Measurements from ENCODE around the gene PPP2R5C.
"Not testable (repeated sequence)": the region's sequence is repeated elsewhere in the genome, so short reads cannot be mapped to it uniquely, and the experiment has no call there.

Gene PPP2R5C

DNA sequence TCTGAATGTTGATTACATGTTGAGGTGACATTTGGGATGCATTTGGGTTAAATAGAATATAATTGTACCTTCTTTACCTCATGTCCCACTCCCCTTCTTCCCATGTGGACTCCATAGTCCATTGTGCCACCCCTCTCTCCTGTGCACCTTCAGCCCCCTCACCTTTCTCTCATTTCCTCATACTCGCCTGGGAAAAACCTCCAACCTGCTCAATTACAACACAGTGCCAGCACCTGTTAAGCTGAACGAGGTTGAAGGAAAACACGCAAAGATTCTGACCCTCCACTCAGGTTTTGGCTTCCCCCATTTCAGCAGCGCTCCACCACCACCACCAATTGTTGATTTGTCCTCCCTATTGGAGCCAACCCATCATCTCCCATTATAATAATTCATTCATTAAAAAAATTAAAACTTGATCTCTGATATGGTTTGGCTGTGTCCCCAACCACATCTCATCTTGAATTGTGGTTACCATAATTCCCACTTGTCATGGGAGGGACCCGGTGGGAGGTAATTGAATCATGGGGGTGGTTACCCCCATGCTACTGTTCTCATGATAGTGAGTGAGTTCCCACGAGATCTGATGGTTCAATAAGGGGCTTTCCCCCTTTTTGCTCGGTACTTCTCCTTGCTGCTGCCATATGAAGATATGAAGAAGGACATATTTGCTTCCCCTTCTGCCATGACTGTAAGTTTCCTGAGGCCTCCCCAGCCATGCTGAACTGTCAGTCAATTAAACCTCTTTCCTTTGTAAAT lies 33.7 kb upstream of the PPP2R5C start:
- DNase-seq (ENCODE audit: low spot score) = no peak

DNA sequence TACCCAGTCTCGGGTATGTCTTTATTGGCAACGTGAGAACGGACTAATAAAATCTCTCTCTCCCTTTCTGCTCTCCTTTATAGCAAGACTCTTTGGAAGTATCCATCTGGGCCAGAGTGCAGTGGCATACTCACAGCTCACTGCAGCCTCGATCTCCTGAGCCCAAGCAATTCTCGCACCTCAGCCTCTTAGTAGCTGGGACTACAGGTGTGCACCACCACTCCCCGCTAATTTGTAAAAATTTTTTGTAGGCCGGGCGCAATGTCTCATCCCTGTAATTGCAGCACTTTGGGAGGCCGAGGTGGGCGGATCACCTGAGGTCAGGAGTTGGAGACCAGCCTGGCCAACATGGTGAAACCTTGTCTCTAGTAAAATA lies 33.2 kb upstream of the PPP2R5C start:
- no peak for DNase-seq (ENCODE audit: low spot score)

DNA sequence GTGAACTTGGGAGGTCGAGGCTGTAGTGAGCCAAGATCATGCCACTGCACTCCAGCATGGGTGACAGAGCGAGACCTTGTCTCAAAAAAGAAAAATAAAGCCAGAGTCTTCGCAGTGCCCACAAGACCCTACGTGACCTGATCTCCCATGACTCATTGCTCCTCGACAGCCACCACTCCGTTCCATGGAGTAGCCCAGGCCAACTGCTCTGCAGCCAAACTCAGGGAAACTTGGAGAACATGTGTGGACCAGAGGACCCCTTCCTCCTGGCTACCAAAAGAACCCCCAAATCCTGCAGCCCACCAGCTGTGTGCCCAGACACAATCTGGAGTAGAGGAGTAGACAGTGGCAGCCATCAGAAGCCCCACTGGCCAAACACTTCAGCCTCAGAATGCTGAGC lies 32.1 kb upstream of the PPP2R5C start:
- DNase-seq (ENCODE audit: low spot score) = no peak

DNA sequence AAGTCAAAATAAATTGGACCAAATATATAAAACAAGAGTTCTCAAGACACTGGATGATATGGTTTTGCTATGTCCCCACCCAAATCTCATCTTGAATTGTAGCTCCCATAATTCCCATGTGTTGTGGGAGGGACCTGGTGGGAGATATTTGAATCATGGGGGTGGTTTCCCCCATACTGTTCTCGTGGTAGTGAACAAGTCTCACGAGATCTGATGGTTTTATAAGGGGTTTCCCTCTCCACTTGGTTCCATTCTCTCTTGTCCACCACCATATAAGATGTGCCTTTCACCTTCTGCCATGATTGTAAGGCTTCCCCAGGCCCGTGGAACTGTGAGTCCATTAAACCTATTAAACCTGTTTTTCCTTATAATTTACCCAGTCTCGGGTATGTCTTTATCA lies 31.4 kb upstream of the PPP2R5C start:
- DNase-seq (ENCODE audit: low spot score) = not testable (repeated sequence)

DNA sequence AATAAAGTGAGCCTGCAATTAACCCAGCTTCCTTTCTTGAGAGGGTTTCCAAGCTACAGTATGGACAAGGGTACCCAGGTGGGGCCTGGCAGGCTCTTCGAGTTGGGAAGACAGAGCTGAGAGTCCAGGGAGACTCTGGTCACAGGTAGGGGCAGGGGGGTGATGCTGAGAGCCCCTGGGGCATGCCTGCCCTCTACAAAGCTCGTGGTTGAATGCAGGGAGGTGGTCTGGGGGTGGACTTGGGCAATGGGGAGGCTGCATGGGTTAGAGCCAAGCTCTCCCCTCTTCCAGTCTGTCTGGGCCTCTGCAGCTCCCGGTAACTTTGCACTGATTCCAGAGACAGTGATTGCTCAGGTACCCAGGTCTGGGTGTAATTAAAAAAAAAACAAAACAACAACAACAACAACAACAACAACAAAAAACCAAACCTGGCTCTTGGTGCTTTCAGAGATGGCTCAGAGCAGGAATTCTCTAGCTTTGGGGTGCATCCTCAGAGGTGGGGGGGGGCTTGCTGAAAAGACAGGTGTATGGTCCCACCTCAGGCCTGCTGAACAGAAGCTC lies 30.8 kb upstream of the PPP2R5C start:
- DNase-seq (ENCODE audit: low spot score) = no peak

DNA sequence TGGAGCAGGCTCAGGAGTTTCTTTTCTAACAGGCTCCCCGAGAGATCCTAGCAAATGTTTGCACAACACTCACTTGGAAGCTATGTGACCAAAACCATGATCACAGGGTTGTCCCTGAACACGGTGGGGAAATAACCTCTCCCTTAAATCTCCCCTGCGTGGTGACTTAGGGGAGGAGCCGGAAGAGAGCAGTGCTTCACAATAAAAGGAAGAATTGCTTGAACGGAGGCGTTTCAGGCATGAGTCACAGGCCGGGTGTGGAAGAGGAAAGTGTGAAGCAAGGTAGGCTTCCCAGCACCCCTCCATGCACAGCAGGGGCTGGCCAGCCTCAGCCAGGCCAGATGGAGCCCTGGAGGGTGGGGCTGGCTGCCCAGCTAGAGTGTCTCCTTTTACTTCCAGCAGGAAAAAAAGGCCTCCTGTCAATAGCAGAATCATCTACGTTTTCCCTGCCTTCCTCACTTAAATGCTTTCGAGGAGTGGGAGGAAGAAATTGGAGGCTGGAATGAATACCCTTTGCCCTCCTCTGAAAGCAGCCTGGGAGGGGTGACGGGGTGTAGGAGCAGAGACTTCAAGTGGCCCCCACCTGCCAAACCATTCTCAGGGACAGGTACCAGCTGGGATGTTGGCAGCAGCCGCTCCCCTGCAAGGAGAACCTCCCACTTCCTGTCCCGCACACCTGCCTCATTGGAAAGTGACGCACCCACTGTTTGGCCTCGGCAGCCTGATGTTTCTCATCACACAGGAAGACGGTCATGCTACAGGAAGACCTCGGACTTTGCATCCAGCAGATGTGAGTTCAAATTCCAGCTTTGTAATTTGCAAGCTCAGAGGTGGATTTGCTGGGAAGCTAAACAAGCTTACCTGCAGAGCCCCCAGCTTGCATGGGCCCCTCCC lies 30.1 kb upstream of the PPP2R5C start:
- DNase-seq (ENCODE audit: low spot score) = peak; percentile 47

DNA sequence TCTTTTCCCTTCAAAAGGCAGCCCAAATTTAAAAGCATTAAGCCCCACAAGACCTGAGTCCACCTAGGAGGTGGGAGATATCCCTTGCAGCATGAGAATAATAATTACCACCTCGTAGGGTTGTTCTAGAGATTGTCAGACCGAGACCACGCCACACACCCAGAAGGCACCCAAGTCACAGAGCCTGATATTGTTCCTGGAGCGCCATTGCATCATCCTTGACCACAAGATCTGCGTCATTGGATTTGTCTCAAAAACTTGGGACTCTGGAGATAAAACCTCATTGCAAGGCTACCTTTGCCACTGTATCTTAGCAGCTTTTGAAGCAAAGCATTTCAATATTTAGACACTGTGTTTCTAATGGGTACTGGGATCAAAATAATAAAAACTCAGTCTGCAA lies 29.4 kb upstream of the PPP2R5C start:
- no peak for DNase-seq (ENCODE audit: low spot score)

DNA sequence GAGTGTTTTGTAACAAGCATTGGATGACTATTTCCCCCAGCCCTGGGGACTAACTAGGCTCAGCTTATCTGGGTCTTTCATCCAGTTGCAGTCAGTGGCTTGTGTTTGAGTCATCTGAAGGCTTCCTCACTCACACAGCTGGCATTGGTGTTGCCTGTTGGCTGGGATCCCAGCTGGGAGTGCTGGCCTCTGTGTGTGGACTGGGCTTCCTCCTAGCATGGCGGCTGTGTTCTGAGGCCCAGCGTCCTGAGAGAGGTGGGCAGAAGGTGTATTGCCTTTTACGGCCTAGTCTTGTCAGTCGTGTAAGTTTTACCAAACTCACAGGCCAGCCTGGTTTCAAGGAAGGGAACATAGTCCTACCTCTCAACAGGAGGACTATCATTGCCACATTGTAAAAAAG lies 28.3 kb upstream of the PPP2R5C start:
- DNase-seq (ENCODE audit: low spot score) = no peak

DNA sequence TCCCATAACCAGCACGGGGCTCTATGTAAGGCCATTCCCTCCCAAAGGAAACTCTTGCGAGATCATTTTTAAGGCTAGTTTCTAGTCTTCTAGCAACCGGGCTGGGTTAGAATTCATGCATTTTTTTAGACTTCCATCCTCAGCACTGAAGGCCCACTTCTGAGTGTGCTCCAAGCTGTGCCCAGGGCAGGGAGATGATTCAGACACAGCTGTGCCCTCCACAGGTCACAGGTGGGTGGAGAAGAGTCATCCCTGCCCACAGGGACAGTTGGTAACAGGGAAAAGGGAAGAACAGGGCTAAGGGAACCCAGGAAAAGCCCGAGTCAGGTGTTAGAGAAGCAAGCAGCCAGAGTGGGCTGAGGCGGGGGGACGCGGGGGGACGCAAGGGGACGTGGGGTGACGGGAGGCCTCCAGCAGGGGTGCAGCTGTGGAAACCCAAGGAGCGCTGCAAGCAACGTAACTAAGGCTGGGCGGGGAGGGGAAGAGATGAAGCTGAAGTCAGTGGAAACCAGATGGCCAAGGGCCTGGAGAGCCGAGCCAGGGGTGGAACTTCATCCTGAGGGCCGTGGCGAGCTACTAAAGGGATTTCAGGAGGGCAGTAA lies 27.2 kb upstream of the PPP2R5C start:
- DNase-seq (ENCODE audit: low spot score) = no peak

DNA sequence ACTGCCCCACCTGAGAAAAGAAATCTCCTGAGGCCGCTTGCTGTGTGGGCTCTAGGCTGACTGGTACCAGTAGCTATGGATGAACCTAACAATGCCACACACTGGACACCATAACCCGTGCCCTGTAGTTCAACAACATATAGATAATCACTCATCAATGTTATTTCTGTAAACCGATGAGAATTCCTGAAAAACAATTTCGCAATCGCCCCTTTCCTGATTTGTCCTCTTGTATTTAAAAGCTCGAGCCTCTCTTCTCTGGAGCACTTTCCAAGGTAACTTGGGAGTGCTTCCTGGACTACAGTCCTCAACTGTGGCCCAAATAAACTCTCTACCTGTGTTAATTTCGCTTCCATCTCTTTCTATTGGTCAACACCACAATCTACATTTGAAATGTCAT lies 26.1 kb upstream of the PPP2R5C start:
- no peak for DNase-seq (ENCODE audit: low spot score)

DNA sequence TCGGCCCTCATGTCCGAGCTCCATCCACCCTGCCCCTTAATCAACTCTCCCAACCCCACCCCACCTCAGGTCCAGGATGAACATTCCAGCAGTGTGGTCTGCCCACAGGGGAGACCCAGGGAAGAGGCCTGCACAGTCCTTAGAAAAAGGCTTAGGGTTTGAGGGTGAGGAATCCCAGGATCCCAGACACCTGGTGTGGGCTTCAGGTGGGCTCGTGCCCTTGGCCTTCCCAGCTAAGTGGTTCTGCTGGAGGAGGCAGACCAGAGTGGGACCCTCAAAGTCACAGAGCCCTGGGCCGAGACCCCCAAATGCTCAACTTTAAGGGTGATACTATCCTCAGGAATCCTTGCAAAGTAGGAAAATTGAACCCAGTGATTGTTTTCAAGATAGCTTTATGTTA lies 25.4 kb upstream of the PPP2R5C start:
- no peak for DNase-seq (ENCODE audit: low spot score)

DNA sequence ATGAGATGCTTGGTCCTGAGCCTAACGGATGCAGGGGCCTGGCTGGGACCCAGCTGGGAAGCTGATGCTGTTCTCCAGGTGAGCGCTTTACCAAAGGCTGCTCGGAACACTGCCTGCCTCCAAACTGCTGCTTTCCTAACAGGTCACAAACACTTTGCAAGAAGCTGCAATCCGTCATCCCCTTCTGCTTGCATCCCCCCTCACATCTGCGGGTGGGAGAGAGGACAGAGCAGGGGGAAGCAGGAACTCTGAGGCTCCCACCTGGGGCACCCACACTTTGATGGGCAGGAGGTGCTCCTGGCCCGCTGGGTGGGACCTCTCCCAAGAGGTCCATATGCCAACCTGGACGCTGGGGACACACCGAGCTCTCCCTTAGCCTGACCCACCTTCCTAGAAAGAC lies 24.9 kb upstream of the PPP2R5C start:
- DNase-seq (ENCODE audit: low spot score) = no peak

DNA sequence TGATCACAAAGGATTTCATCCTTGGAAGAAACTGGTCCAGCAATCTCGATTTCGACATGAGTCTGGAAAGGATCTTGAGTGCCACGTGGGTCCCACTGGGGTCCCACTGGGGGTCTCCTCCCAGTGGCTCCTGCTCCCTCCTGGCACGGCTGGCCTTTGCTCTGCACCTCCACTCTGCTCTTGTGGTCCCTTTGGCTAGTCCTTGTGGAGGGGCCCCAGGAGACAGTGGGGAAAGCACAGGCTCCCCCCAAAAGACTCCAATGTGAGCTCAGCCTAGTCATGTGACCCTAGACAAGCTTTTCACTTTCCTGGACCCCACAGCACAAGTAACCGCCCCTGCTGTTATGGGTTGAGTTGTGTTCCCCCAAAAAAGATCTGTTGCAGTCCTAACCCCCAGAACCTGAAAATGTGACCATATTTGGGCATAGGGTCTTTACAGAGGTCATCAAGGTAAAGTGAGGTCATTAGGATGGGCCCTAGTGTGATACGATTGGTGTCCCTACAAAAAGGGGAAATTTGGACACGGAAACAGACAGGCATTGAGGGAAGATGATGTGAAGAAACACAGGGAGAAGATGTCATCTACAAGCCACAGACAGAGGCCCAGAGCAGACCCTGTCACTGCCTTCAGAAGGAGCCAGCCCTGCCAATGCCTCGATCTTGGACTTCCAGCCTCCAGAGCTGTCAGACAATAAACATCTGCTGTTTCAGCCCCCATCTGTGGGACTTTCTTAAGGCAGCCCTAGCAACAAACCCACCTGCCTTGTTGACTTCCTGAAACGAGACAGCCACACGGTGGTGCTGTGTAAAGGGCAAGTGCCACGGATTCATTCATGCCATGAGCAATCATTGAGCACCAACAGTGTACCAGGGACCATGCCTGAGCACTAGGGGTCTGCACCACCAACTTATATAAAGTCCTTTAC lies 23.8 kb upstream of the PPP2R5C start:
- DNase-seq (ENCODE audit: low spot score) = no peak

DNA sequence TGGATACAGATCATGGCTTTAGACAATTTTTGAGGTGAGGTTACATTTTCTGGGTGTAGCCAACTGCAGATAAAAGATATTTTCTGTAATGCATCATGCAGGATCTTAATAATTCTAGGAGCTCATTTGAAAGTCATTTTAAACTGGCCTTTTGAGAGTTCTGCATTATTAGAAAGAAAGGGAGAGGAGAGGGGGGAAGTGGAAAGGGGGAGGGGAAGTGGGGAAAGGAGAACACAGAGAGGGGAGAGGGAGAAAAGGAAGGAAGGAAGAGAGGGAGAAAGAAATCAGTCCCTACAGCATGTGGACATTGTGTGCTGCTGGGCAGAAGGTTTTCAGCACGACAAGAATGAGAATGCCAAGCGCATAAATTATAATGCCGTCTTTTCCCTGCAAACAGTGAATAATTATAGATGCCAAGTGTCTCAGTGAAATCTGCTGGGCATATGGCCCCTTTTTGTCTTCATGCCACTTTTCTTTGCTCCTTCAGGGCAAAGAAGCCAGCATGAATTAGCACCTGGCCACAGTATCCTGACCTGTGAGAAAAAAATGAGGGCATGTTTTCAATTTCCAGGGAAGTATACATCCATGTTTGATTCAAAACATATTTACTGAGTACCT lies 22.7 kb upstream of the PPP2R5C start:
- no peak for DNase-seq (ENCODE audit: low spot score)

DNA sequence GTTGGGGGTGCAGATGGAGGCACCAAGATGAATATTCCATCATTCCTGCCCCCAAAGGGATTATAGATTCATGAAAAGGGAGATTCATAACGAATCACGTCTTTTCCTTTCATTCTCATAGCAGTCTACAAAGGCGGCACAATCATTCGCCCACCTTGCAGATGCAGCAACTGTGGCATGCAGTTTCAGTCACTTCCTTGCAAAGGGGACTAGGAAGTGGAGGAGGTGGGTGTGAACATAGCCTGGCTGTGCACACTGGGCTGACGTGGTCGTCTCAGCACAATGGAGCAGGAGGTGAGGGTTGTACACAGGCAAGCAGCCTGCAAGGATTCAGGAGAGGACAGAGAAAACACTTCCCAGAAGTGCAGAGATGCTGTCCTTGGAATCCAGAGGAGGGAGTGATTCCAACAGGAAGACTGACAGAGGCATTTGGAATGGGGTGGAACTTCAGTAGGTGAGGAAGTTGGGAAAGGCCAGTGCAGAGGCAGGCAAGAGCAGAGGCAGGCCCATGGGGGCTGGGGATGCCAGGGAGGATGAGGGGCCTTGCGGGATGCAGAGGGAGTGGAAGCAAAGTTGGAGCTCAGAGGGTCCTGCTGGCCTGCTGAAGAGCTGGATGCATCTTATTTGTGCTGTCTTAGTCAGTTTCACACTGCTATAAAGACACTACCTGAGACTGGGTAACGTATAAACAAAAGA lies 21.9 kb upstream of the PPP2R5C start:
- no peak for DNase-seq (ENCODE audit: low spot score)

DNA sequence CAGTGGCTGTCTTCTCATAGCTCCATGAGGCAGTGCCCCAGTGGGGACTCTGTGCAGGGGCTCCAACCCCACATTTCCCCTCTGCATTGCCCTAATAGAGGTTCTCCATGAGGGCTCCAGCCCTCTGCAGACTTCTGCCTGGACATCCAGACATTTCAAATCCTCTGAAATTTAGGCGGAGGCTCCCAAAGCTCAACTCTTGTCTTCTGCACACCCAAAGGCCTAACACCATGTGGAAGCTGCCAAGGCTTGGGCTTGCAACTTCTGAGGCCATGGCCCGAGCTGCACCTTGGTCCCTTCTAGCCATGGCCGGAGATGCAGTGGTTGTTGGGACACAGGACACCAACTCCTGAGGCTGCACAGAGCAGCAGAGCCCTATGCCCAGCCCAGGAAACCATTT lies 20.5 kb upstream of the PPP2R5C start:
- DNase-seq (ENCODE audit: low spot score) = no peak

DNA sequence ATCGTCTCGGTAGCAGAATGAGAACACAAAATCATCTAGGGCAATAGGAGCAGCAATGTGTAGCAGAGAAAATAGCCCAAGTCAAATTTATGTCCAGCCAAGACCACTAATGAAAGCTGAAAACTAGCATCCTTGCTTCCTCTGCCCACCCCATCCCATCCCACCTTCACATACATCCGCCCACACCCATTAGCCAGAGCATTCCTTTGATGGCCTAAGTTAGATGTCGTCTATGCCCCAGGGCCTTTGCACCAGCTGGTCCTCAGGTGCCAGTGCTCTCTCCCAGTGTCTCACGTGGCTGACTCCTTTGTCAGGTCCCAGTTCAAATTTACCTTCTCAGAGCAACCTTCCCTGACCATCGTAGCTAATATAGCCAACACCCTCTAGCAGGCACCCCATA lies 17.8 kb upstream of the PPP2R5C start:
- DNase-seq (ENCODE audit: low spot score) = no peak

DNA sequence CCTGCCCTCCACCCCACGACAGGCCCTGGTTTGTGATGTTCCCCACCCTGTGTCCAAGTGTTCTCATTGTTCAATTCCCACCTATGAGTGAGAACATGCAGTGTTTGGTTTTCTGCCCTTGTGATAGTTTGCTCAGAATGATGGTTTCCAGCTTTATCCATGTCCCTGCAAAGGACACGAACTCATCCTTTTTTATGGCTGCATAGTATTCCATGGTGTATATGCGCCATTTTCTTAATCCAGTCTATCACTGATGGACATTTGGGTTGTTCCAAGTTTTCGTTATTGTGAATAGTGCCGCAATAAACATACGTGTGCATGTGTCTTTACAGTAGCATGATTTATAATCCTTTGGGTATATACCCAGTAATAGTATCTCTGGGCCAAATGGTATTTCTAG lies 17.1 kb upstream of the PPP2R5C start:
- DNase-seq (ENCODE audit: low spot score) = not testable (repeated sequence)

DNA sequence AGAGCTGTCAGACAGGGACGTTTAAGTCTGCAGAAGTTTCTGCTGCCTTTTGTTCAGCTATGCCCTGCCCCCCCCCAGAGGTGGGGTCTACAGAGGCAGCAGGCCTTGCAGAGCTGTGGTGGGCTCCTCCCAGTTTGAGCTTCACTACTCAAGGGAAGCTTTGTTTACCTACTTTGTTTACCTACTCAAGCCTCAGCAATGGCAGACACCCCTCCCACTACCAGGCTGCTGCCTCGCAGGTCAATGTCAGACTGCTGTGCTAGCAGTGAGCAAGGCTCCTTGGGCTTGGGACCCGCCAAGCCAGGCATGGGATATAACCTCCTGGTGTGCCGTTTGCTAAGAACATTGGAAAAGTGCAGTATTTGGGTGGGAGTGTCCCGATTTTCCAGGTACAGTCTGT lies 11.8 kb upstream of the PPP2R5C start:
- DNase-seq (ENCODE audit: low spot score) = not testable (repeated sequence)

DNA sequence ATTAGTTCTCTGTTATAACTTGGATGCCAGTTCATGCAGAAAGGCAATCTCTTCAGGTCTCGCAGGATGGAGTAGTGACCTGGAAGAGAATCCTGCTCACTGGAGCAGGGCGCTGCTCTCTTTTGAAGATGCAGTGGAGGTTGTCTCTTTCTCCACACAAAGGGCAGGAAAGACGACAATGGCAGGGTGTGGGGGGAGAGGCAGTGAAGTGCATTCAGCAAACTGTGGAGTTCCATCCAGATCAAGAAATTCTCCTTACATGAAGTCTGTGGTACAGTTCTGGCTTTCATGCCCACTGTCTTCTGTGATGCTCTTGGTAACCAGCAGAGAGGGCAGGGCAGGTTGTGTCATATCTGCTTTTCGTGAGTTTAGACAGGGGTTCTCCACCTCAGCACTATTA lies 6.6 kb upstream of the PPP2R5C start:
- no peak for DNase-seq (ENCODE audit: low spot score)
